T1000 (cell line): ENCODE measurements around the gene CASZ1.

Experiments
- DNase-seq: peaks from one replicate; lab custom pipeline; 2025; ENCODE audit warnings: mixed read lengths; lab: John Stamatoyannopoulos, UW

Gene CASZ1

GRCh38 chr1:10727751-10728232 lies 68.7 kb downstream of the CASZ1 start:
- DNase-seq = no peak

- DNase-seq = no peak
These were observed 70.1 kb downstream of the CASZ1 start for GRCh38 chr1:10726355-10726754.

- no peak for DNase-seq
These were observed 71.2 kb downstream of the CASZ1 start for GRCh38 chr1:10724948-10725847.

- DNase-seq = no peak
These were observed 71.9 kb downstream of the CASZ1 start for GRCh38 chr1:10724511-10724910.

GRCh38 chr1:10724052-10724494 lies 72.4 kb downstream of the CASZ1 start:
- no peak for DNase-seq

- DNase-seq = no peak
These were observed 73.1 kb downstream of the CASZ1 start for GRCh38 chr1:10723317-10723716.

- DNase-seq = no peak
These were observed 73.6 kb downstream of the CASZ1 start for GRCh38 chr1:10722803-10723202.

GRCh38 chr1:10721381-10722321 lies 74.8 kb downstream of the CASZ1 start:
- DNase-seq = no peak

- DNase-seq = no peak
These were observed 75.8 kb downstream of the CASZ1 start for GRCh38 chr1:10720635-10721034.

- DNase-seq = no peak
These were observed 78.4 kb downstream of the CASZ1 start for GRCh38 chr1:10718083-10718415.

- no peak for DNase-seq
These were observed 79.0 kb downstream of the CASZ1 start for GRCh38 chr1:10717296-10718082.

- no peak for DNase-seq
These were observed 79.6 kb downstream of the CASZ1 start for GRCh38 chr1:10716840-10717239.

- DNase-seq = no peak
These were observed 81.9 kb downstream of the CASZ1 start for GRCh38 chr1:10714337-10715114.

- DNase-seq = no peak
These were observed 82.8 kb downstream of the CASZ1 start for GRCh38 chr1:10713614-10714013.

GRCh38 chr1:10712568-10713362 lies 83.7 kb downstream of the CASZ1 start:
- DNase-seq = no peak

- DNase-seq = no peak
These were observed 86.0 kb downstream of the CASZ1 start for GRCh38 chr1:10710489-10710888.

GRCh38 chr1:10709646-10710045 lies 86.8 kb downstream of the CASZ1 start:
- DNase-seq = no peak

- DNase-seq = no peak
These were observed 87.3 kb downstream of the CASZ1 start for GRCh38 chr1:10709165-10709564.

- no peak for DNase-seq
These were observed 87.7 kb downstream of the CASZ1 start for GRCh38 chr1:10708757-10709156.

GRCh38 chr1:10707208-10707607 lies 89.2 kb downstream of the CASZ1 start:
- DNase-seq = no peak
